GM12891 (cell line): ENCODE measurements around the gene GGNBP2.

ENCODE experiments used
- PAX5 ChIP-seq: IDR thresholded peaks from 2 replicates; pipeline ENCODE4 v1.6.1; 2011; ENCODE audit warnings: low read length, moderate library complexity, mild to moderate bottlenecking; ENCODE audit not compliant: insufficient read depth, severe bottlenecking
- POLR2A ChIP-seq: IDR thresholded peaks from 2 replicates; pipeline ENCODE4 v1.6.1; 2011; ENCODE audit warnings: low read depth, low read length, control low read depth
- POLR2AphosphoS5 ChIP-seq: IDR thresholded peaks from 2 replicates; pipeline ENCODE4 v1.6.1; 2011; ENCODE audit warnings: low read depth, low read length, control low read depth
- POU2F2 ChIP-seq: IDR thresholded peaks from 2 replicates; pipeline ENCODE4 v1.6.1; 2011; ENCODE audit warnings: low read depth, mild to moderate bottlenecking, control low read depth, low read length, moderate library complexity
- SPI1 ChIP-seq: IDR thresholded peaks from 2 replicates; pipeline ENCODE4 v1.6.1; 2011; ENCODE audit warnings: low read depth, low read length, control low read depth
- TAF1 ChIP-seq: IDR thresholded peaks from 2 replicates; pipeline ENCODE4 v1.6.1; 2011; ENCODE audit warnings: low read depth, low read length, control low read depth

DNA sequence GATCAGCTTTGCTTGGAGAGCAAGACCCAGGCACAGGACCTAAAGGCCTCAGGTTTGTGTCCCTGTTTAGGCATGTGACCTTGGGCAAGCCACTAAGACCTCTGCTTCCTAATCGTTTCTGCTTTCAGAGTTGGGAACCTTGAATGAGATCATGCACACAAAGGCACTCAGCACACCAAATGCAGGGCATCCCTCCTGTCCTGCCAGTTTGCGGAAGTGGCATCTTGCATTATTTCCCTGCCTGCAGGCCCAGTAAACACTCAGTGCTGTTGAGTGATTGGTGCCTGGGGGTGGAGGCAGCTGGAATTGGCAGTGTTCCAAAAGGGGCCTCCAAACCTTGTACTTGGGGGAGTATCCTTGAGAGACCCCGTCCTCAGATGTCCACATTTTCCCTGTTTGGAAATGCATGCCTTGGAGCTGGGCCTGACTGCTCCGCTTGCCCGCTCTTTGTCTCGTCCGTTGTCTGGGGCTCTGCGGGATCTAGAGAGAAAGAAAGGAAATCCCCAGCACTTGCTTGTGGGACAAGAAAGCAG is 85.3 kb downstream of the GGNBP2 start:
- no peak for TF ChIP-seq POLR2AphosphoS5
- TF ChIP-seq POLR2A, result no peak
- no peak for TF ChIP-seq TAF1
- no peak for TF ChIP-seq SPI1
- TF ChIP-seq PAX5, result no peak
- TF ChIP-seq POU2F2, result no peak
